IPS-20b (cell line): Measurements from ENCODE around the gene RAPGEF2.
A peak's percentile ranks its signal among the peaks of the same experiment; 100 is the strongest.

Experiments used
- H3K27ac ChIP-seq: one replicate; pipeline ENCODE4 v1.5.1; 2013; ENCODE audit warnings: low read length
- H3K27me3 ChIP-seq: 2 replicates; pipeline ENCODE4 v1.6.1; 2013; ENCODE audit warnings: mild to moderate bottlenecking, low read length, inconsistent platforms; ENCODE audit not compliant: insufficient read depth
- H3K36me3 ChIP-seq: 2 replicates; pipeline ENCODE4 v1.6.1; 2013; ENCODE audit warnings: low read depth, mild to moderate bottlenecking, inconsistent platforms, low read length, moderate library complexity; ENCODE audit not compliant: insufficient read depth
- H3K4me1 ChIP-seq: 2 replicates; pipeline ENCODE4 v1.6.1; 2013; ENCODE audit warnings: mild to moderate bottlenecking, control low read depth, inconsistent platforms, low read length, moderate library complexity; ENCODE audit not compliant: insufficient read depth
- H3K4me3 ChIP-seq: 2 replicates; pipeline ENCODE4 v1.5.1; 2013; ENCODE audit warnings: mild to moderate bottlenecking, low read length, inconsistent platforms
- H3K9ac ChIP-seq: 2 replicates; pipeline ENCODE4 v1.6.1; 2013; ENCODE audit warnings: low read depth, mild to moderate bottlenecking, inconsistent platforms, low read length, moderate library complexity
- H3K9me3 ChIP-seq: 2 replicates; pipeline ENCODE4 v1.6.1; 2013; ENCODE audit warnings: mild to moderate bottlenecking, low read depth, low read length, inconsistent platforms; ENCODE audit not compliant: insufficient read depth

RAPGEF2 gene

GRCh38 chr4:159210975-159211374 lies 108.1 kb downstream of the RAPGEF2 start:
- Histone ChIP-seq H3K9ac (no peak overlapping the region), H3K4me3 (no peak overlapping the region), H3K27ac (no peak overlapping the region), H3K27me3 (no peaks in the 10 kb centered on the region), H3K36me3 (no peaks in the 10 kb centered on the region), H3K9me3 (no peaks in the 10 kb centered on the region), H3K4me1 (no peaks in the 10 kb centered on the region)

GRCh38 chr4:159212675-159213293 lies 109.9 kb downstream of the RAPGEF2 start:
- no peaks in the 10 kb centered on the region for H3K27me3 ChIP-seq
- H3K36me3 ChIP-seq: no peaks in the 10 kb centered on the region
- H3K9ac ChIP-seq: no peak overlapping the region
- no peak overlapping the region for H3K27ac ChIP-seq
- no peaks in the 10 kb centered on the region for H3K9me3 ChIP-seq
- no peak overlapping the region for H3K4me3 ChIP-seq
- no peaks in the 10 kb centered on the region for H3K4me1 ChIP-seq

GRCh38 chr4:159216834-159217233 lies 114.0 kb downstream of the RAPGEF2 start:
- H3K27me3 ChIP-seq: no peaks in the 10 kb centered on the region
- H3K4me1 ChIP-seq: no peaks in the 10 kb centered on the region
- no peaks in the 10 kb centered on the region for H3K9me3 ChIP-seq
- no peak overlapping the region for H3K9ac ChIP-seq
- no peak overlapping the region for H3K4me3 ChIP-seq
- no peaks in the 10 kb centered on the region for H3K36me3 ChIP-seq
- no peak overlapping the region for H3K27ac ChIP-seq

- peaks cover 7% of the 10 kb centered on the region for H3K4me1 ChIP-seq
- no peak overlapping the region for H3K4me3 ChIP-seq
- no peaks in the 10 kb centered on the region for H3K36me3 ChIP-seq
- H3K9me3 ChIP-seq: no peaks in the 10 kb centered on the region
- no peak overlapping the region for H3K9ac ChIP-seq
- H3K27ac ChIP-seq: no peak overlapping the region
- H3K27me3 ChIP-seq: no peaks in the 10 kb centered on the region
These were observed 117.0 kb downstream of the RAPGEF2 start for GRCh38 chr4:159219862-159220261.

- no peak overlapping the region for H3K4me3 ChIP-seq
- H3K4me1 ChIP-seq: peaks cover 8% of the 10 kb centered on the region
- no peaks in the 10 kb centered on the region for H3K36me3 ChIP-seq
- no peaks in the 10 kb centered on the region for H3K9me3 ChIP-seq
- H3K27me3 ChIP-seq: no peaks in the 10 kb centered on the region
- H3K9ac ChIP-seq: no peak overlapping the region
- no peak overlapping the region for H3K27ac ChIP-seq
These were observed 117.5 kb downstream of the RAPGEF2 start for GRCh38 chr4:159220353-159220752.

GRCh38 chr4:159221280-159221679 lies 118.4 kb downstream of the RAPGEF2 start:
- Histone ChIP-seq H3K36me3 (no peaks in the 10 kb centered on the region), H3K4me1 (peaks cover 8% of the 10 kb centered on the region), H3K4me3 (no peak overlapping the region), H3K9ac (no peak overlapping the region), H3K27ac (no peak overlapping the region), H3K27me3 (no peaks in the 10 kb centered on the region), H3K9me3 (no peaks in the 10 kb centered on the region)

GRCh38 chr4:159222043-159222552 lies 119.2 kb downstream of the RAPGEF2 start:
- Histone ChIP-seq H3K9me3 (no peaks in the 10 kb centered on the region), H3K27ac (no peak overlapping the region), H3K4me3 (no peak overlapping the region), H3K4me1 (peaks cover 8% of the 10 kb centered on the region), H3K9ac (no peak overlapping the region), H3K36me3 (no peaks in the 10 kb centered on the region), H3K27me3 (no peaks in the 10 kb centered on the region)

- Histone ChIP-seq H3K27me3 (no peaks in the 10 kb centered on the region), H3K9me3 (no peaks in the 10 kb centered on the region), H3K36me3 (no peaks in the 10 kb centered on the region), H3K27ac (no peak overlapping the region), H3K4me3 (no peak overlapping the region), H3K9ac (no peak overlapping the region), H3K4me1 (peaks cover 23% of the 10 kb centered on the region)
These were observed 121.5 kb downstream of the RAPGEF2 start for GRCh38 chr4:159224408-159224807.

- Histone ChIP-seq H3K4me3 (no peak overlapping the region), H3K27ac (no peak overlapping the region), H3K4me1 (peaks cover 36% of the 10 kb centered on the region), H3K9ac (peak overlapping the region; percentile 35; the same call in 1 of the 2 replicates), H3K9me3 (no peaks in the 10 kb centered on the region), H3K36me3 (no peaks in the 10 kb centered on the region), H3K27me3 (no peaks in the 10 kb centered on the region)
These were observed 124.5 kb downstream of the RAPGEF2 start for GRCh38 chr4:159227378-159227777.

GRCh38 chr4:159227984-159228383 lies 125.1 kb downstream of the RAPGEF2 start:
- H3K9me3 ChIP-seq: no peaks in the 10 kb centered on the region
- no peak overlapping the region for H3K4me3 ChIP-seq
- no peaks in the 10 kb centered on the region for H3K27me3 ChIP-seq
- no peak overlapping the region for H3K27ac ChIP-seq
- peaks cover 41% of the 10 kb centered on the region for H3K4me1 ChIP-seq
- H3K9ac ChIP-seq: no peak overlapping the region
- no peaks in the 10 kb centered on the region for H3K36me3 ChIP-seq

GRCh38 chr4:159229164-159229563 lies 126.3 kb downstream of the RAPGEF2 start:
- H3K4me3 ChIP-seq: 0 out of 2 replicates have a peak overlapping the region, but pooled peaks have one; percentile 6
- H3K9ac ChIP-seq: no peak overlapping the region
- no peaks in the 10 kb centered on the region for H3K36me3 ChIP-seq
- peaks cover 45% of the 10 kb centered on the region for H3K4me1 ChIP-seq
- H3K27ac ChIP-seq: no peak overlapping the region
- no peaks in the 10 kb centered on the region for H3K27me3 ChIP-seq
- H3K9me3 ChIP-seq: no peaks in the 10 kb centered on the region

- Histone ChIP-seq H3K4me1 (peaks cover 34% of the 10 kb centered on the region), H3K9ac (peak overlapping the region; percentile 45; the same call in 1 of the 2 replicates), H3K9me3 (no peaks in the 10 kb centered on the region), H3K27ac (peak overlapping the region; percentile 86), H3K27me3 (no peaks in the 10 kb centered on the region), H3K4me3 (peak overlapping the region; percentile 8; the same call in 1 of the 2 replicates), H3K36me3 (no peaks in the 10 kb centered on the region)
These were observed 129.7 kb downstream of the RAPGEF2 start for GRCh38 chr4:159232465-159233106.
